PFSK-1 (cell line): ENCODE measurements around the gene ERCC1.

Experiments used
- FOXP2 ChIP-seq: optimal IDR thresholded peaks from 2 replicates; pipeline ENCODE3; 2011; ENCODE audit warnings: borderline replicate concordance, control low read depth, inconsistent platforms; ENCODE audit not compliant: insufficient read depth; ENCODE audit errors: extremely low read length, extremely low read depth
- POLR2AphosphoS5 ChIP-seq: IDR thresholded peaks from 2 replicates; pipeline ENCODE4 v1.6.1; 2012; ENCODE audit warnings: low read depth, mild to moderate bottlenecking, control low read depth, low read length, moderate library complexity
- SIN3A ChIP-seq: IDR thresholded peaks from 2 replicates; pipeline ENCODE4 v1.6.1; 2012; ENCODE audit warnings: mild to moderate bottlenecking, low read length, moderate library complexity, borderline replicate concordance; ENCODE audit not compliant: insufficient read depth
- TAF1 ChIP-seq: IDR thresholded peaks from 2 replicates; pipeline ENCODE4 v1.6.1; 2012; ENCODE audit warnings: low read length, control low read depth, borderline replicate concordance; ENCODE audit not compliant: insufficient read depth
- TF ChIP-seq, protein P1 (sequence below), 2 experiments: IDR thresholded peaks; 2 replicates each; pipeline versions ENCODE4 v1.6.1 to v1.8.0; 2011 to 2012; ENCODE audit warnings: low read depth in 2 of 2, low read length in 2 of 2, control low read depth in 1 of 2, inconsistent platforms in 1 of 2, mild to moderate bottlenecking in 1 of 2, moderate library complexity in 1 of 2; ENCODE audit not compliant: insufficient read depth in 1 of 2

Gene ERCC1

DNA sequence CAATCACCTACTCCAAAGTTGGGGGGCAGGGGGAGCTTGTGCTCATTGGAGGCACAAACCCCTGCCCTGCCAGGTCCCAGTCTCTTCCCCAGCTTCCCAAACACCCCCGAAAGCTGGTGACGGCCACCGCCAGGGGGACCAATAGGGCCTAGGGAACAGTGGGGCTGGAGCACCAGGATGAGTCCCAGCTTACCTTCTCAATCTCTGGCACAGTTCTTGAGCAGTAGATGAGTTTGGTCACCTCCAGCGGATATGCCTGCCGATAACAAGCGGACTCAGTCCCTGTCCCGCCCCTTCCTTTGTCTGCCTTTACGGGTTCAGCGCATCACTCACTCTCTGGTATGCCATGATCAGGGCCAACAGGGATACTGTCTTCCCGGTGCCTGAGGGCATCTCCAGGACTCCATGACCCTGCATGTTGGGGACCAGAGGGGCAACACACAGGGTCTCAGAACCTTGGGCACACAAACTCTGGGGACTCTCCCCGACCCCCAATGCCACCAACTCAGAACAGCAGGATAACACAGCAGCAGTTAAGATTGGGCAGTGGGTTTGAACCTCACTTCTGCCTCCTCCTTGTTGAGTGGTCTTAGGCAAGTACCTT is 54.9 kb downstream of the ERCC1 start:
- TF ChIP-seq, protein P1, sequence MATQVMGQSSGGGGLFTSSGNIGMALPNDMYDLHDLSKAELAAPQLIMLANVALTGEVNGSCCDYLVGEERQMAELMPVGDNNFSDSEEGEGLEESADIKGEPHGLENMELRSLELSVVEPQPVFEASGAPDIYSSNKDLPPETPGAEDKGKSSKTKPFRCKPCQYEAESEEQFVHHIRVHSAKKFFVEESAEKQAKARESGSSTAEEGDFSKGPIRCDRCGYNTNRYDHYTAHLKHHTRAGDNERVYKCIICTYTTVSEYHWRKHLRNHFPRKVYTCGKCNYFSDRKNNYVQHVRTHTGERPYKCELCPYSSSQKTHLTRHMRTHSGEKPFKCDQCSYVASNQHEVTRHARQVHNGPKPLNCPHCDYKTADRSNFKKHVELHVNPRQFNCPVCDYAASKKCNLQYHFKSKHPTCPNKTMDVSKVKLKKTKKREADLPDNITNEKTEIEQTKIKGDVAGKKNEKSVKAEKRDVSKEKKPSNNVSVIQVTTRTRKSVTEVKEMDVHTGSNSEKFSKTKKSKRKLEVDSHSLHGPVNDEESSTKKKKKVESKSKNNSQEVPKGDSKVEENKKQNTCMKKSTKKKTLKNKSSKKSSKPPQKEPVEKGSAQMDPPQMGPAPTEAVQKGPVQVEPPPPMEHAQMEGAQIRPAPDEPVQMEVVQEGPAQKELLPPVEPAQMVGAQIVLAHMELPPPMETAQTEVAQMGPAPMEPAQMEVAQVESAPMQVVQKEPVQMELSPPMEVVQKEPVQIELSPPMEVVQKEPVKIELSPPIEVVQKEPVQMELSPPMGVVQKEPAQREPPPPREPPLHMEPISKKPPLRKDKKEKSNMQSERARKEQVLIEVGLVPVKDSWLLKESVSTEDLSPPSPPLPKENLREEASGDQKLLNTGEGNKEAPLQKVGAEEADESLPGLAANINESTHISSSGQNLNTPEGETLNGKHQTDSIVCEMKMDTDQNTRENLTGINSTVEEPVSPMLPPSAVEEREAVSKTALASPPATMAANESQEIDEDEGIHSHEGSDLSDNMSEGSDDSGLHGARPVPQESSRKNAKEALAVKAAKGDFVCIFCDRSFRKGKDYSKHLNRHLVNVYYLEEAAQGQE (IDR thresholded peaks at IDR 0.05; ENCODE audit: insufficient read depth in 1 of 2, low read depth in 2 of 2, low read length in 2 of 2) = no peak
- TF ChIP-seq SIN3A (no peak), TAF1 (no peak), FOXP2 (no peak), POLR2AphosphoS5 (no peak)

DNA sequence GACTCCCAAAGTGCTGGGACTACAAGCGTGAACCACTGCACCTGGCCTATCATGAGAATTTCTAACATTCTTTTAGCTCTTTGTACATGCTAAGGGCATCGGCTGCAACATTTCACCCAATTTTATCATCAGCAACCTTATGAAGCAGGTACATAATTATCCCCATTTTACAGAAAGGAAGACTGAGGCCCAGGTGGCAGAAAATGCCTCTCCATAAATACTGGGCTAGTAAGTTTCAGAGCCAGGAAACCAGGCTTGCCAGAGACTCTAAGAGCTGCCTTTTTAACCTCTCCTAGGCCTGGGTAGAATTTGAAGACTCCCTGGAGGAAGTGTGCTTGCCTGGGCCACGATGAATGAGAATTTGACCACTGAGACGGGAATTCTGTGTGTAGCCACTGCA is 55.6 kb downstream of the ERCC1 start:
- TF ChIP-seq TAF1 = no peak

DNA sequence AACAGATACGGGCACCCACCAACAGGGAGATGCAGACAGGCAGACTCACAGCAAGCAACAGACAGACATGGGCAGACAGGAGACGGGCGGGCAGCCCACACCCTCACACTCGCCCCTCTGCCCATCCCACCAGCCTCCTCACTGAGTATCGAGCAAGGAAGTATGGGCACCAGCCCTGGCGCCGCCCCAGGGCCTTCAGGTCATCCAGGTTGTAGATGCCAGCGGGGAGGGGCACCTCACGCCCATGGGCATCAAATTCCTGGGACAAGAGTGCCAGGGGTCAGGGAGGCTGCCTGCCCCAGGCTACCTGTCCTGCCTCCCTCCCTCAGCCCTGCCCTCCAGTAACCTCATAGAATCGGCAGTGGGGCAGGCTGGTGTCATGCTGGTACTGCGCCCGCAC is 59.0 kb downstream of the ERCC1 start:
- TF ChIP-seq, protein P1 (IDR thresholded peaks at IDR 0.05; ENCODE audit: insufficient read depth in 1 of 2, low read depth in 2 of 2, low read length in 2 of 2) = no peak
- TF ChIP-seq POLR2AphosphoS5 (no peak), TAF1 (no peak)

DNA sequence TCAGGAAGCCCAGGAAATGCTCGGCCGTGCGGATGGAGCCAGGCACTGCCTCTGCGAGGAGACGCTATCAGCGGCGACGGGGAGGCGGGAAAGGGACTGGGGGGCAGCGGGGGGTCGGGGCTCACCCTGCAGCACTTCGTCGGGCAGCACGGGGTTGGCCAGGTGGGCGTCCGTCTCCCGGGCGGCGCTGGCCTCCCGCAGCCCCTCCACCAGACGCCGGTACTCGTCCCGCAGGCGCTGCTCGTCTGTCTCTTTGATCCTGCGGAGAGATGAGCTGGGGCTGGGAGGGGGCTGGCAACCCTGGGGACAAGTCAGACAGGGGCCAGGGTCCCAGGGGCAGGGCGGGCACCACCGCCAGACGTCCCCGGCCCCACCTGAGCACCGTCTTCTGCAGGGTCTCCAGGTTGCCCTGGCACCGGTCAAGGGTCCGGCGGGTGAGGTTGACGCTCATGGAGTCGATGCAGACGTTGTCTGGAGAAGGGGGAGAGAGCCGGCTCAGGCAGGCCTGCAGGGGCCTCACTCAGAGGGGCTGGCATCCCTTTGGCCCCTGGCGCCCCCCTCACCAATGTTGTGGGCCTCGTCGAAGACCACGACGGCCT is 59.8 kb downstream of the ERCC1 start:
- TF ChIP-seq FOXP2 = no peak
- no peak for TF ChIP-seq POLR2AphosphoS5
- TF ChIP-seq, protein P1 (IDR thresholded peaks at IDR 0.05; ENCODE audit: insufficient read depth in 1 of 2, low read depth in 2 of 2, low read length in 2 of 2) = no peak
- no peak for TF ChIP-seq SIN3A
- no peak for TF ChIP-seq TAF1

DNA sequence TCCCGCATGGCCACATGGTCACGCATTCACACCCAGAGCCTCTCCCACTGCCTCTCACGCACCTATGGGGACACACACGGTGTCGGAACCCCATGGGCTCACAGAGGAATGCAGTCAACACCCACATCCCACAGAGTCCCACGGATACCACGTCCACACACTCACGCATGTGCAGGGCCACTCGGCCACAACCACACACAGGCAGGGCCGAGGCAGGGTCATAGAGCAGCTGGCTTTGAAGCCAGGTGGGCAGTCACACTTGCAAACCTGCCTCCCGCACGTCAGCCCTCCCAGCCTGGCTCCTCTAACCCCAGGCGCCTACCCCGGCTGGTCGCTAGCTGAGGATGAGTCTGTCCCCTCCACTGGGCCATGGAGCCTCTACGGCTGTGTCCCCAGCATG is 61.4 kb downstream of the ERCC1 start:
- TF ChIP-seq POLR2AphosphoS5 = no peak

DNA sequence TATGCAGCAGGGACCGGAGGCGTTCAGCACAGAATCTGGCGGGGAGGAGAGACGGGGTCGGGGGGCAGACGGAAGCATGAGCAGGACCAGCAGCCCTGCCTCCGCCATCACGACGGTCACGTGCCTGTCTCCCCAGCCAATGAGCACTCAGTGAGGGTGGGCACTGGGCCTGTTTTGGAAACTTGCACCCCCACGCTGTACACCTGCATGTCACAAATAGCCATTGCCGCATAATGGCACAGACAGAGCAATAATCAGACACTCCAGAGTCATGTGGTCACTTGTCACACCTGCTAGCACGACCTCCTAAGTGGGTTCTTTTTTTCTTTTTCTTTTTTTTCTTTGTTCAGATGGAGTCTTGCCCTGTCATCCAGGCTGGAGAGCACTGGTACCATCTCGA is 62.1 kb downstream of the ERCC1 start:
- TF ChIP-seq, protein P1 (IDR thresholded peaks at IDR 0.05; ENCODE audit: insufficient read depth in 1 of 2, low read depth in 2 of 2, low read length in 2 of 2) = no peak
- TF ChIP-seq POLR2AphosphoS5 (no peak), TAF1 (no peak), SIN3A (no peak), FOXP2 (no peak)
